OCI-LY1 (cell line): Measurements from ENCODE around the gene NUP133.

ENCODE experiments used
- H2AFZ ChIP-seq: fragments of 200-600 bp; sonication (generic), shearing (Covaris generic); 2 replicates; pipeline ENCODE4 v1.6.0; 2014; ENCODE audit warnings: antibody characterized with exemption, mild to moderate bottlenecking, low read length
- H3F3A ChIP-seq: fragments of 200-600 bp; sonication (generic), shearing (Covaris generic); 2 replicates; pipeline ENCODE4 v1.6.0; 2014; ENCODE audit warnings: mild to moderate bottlenecking, antibody characterized with exemption, low read length, moderate library complexity; ENCODE audit not compliant: insufficient read depth
- H3K27ac ChIP-seq: fragments of 200-600 bp; sonication (generic); 2 replicates; pipeline ENCODE4 v1.5.1; 2014; ENCODE audit warnings: low read length, mixed run types, mild to moderate bottlenecking, low read depth; ENCODE audit not compliant: poor library complexity, severe bottlenecking
- H3K27me3 ChIP-seq: fragments of 200-600 bp; sonication (generic); 2 replicates; pipeline ENCODE4 v1.6.0; 2014; ENCODE audit warnings: antibody characterized with exemption, mild to moderate bottlenecking, low read length, moderate library complexity; ENCODE audit not compliant: insufficient read depth
- H3K36me3 ChIP-seq: fragments of 200-600 bp; sonication (generic); 2 replicates; pipeline ENCODE4 v1.6.1; 2014; ENCODE audit warnings: mild to moderate bottlenecking, antibody characterized with exemption, low read length, moderate library complexity, mixed read lengths; ENCODE audit not compliant: insufficient read depth
- H3K4me1 ChIP-seq: fragments of 200-600 bp; sonication (generic); 2 replicates; pipeline ENCODE4 v1.5.1; 2014; ENCODE audit warnings: mild to moderate bottlenecking, low read length, moderate library complexity; ENCODE audit not compliant: insufficient read depth, severe bottlenecking
- H3K4me2 ChIP-seq: fragments of 200-600 bp; sonication (generic), shearing (Covaris generic); 2 replicates; pipeline ENCODE4 v1.6.1; 2014; ENCODE audit warnings: low read length
- H3K4me3 ChIP-seq: fragments of 200-600 bp; sonication (generic); 2 replicates; pipeline ENCODE4 v1.5.1; 2014; ENCODE audit warnings: low read length, low read depth, mild to moderate bottlenecking, mixed read lengths; ENCODE audit not compliant: poor library complexity, severe bottlenecking
- H3K79me2 ChIP-seq: fragments of 200-600 bp; shearing (Covaris generic); 2 replicates; pipeline ENCODE4 v1.6.1; 2016; ENCODE audit warnings: mixed run types, low read length, mixed read lengths; ENCODE audit not compliant: insufficient read depth
- H3K9ac ChIP-seq: fragments of 200-600 bp; sonication (generic), shearing (Covaris generic); 2 replicates; pipeline ENCODE4 v1.6.1; 2014; ENCODE audit warnings: mild to moderate bottlenecking, low read length, mixed read lengths
- H3K9me2 ChIP-seq: fragments of 200-600 bp; sonication (generic), shearing (Covaris generic); 2 replicates; pipeline ENCODE4 v1.6.1; 2014; ENCODE audit warnings: low read depth, mild to moderate bottlenecking, low read length, mixed read lengths
- H3K9me3 ChIP-seq: fragments of 200-600 bp; shearing (Covaris generic); 2 replicates; pipeline ENCODE4 v1.6.1; 2014; ENCODE audit warnings: low read length, mixed read lengths
- H4K20me1 ChIP-seq: fragments of 200-600 bp; sonication (generic), shearing (Covaris generic); 2 replicates; pipeline ENCODE4 v1.6.0; 2016; ENCODE audit warnings: mild to moderate bottlenecking, low read length; ENCODE audit not compliant: insufficient read depth
- EZH2 ChIP-seq: fragments of 200-600 bp; sonication (generic), shearing (Covaris generic); IDR thresholded peaks from 2 replicates; pipeline ENCODE4 v1.8.0; 2017; ENCODE audit warnings: borderline replicate concordance, mixed run types, mild to moderate bottlenecking, antibody characterized with exemption, low read length, moderate library complexity, mixed read lengths
- TF ChIP-seq, protein P1 (sequence below): fragments of 200-600 bp; sonication (generic), shearing (Covaris generic); IDR thresholded peaks from 2 replicates; pipeline ENCODE4 v1.5.1; 2017; ENCODE audit warnings: mild to moderate bottlenecking, antibody characterized with exemption, low read length, moderate library complexity, mixed read lengths

NUP133 gene

DNA sequence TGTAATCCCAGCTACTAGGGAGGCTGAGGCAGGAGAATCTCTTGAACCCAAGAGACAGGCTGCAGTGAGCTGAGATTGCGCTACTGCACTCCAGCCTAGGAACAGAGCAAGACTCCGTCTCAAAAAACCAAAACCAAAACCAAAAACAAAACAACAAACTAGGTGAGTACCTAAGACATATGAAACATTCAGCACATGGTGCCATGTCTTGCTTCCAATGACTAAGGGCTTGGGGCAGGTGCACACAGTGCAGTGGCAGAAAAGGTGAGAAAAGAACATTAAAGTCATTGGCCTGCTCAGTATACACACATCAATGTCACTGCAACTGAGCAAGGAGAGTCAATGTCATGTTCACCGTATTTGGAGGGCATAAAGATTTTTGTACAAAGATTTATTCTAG lies 70.1 kb downstream of the NUP133 start:
- H3K36me3 ChIP-seq: peaks cover 25% of the 10 kb centered on the region
- H3K27ac ChIP-seq: no peak overlapping the region
- no peak overlapping the region for H3K9ac ChIP-seq
- H3K9me3 ChIP-seq: no peaks in the 10 kb centered on the region
- no peaks in the 10 kb centered on the region for H3K9me2 ChIP-seq
- no peaks in the 10 kb centered on the region for H3K79me2 ChIP-seq
- no peaks in the 10 kb centered on the region for H4K20me1 ChIP-seq
- H3K27me3 ChIP-seq: no peaks in the 10 kb centered on the region
- H3F3A ChIP-seq: no peaks in the 10 kb centered on the region
- no peak overlapping the region for H2AFZ ChIP-seq
- no peak overlapping the region for H3K4me2 ChIP-seq
- no peak overlapping the region for H3K4me3 ChIP-seq
- TF ChIP-seq EZH2: no peak
- TF ChIP-seq, protein P1, sequence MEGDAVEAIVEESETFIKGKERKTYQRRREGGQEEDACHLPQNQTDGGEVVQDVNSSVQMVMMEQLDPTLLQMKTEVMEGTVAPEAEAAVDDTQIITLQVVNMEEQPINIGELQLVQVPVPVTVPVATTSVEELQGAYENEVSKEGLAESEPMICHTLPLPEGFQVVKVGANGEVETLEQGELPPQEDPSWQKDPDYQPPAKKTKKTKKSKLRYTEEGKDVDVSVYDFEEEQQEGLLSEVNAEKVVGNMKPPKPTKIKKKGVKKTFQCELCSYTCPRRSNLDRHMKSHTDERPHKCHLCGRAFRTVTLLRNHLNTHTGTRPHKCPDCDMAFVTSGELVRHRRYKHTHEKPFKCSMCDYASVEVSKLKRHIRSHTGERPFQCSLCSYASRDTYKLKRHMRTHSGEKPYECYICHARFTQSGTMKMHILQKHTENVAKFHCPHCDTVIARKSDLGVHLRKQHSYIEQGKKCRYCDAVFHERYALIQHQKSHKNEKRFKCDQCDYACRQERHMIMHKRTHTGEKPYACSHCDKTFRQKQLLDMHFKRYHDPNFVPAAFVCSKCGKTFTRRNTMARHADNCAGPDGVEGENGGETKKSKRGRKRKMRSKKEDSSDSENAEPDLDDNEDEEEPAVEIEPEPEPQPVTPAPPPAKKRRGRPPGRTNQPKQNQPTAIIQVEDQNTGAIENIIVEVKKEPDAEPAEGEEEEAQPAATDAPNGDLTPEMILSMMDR: no peak
- no peaks in the 10 kb centered on the region for H3K4me1 ChIP-seq

DNA sequence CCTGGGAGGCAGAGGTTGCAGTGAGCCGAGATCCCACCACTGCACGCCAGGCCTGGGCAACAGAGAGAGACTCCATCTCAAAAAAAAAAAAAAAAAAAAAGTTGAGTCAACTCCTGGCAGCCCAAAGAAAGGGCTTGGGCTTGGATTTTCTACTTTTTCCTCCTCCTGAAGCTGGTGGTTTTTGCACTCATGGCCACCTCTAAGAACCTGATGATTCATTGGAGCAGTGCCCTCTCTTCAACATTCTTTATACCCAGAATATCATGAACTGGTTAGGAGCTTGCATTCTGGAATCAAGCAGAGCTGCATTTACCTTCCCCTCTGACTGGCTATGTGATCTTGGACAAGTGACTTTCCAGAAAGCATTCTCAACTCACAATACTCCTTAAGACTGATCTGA lies 70.7 kb downstream of the NUP133 start:
- Histone ChIP-seq H3K79me2 (no peaks in the 10 kb centered on the region), H3K9ac (no peak overlapping the region), H3K27ac (no peak overlapping the region), H4K20me1 (no peaks in the 10 kb centered on the region), H3K4me3 (no peak overlapping the region), H3F3A (no peaks in the 10 kb centered on the region), H3K9me3 (no peaks in the 10 kb centered on the region), H2AFZ (no peak overlapping the region), H3K9me2 (no peaks in the 10 kb centered on the region), H3K4me1 (no peaks in the 10 kb centered on the region), H3K4me2 (no peak overlapping the region), H3K36me3 (peaks cover 25% of the 10 kb centered on the region), H3K27me3 (no peaks in the 10 kb centered on the region)
- TF ChIP-seq, protein P1: no peak
- TF ChIP-seq EZH2: no peak

DNA sequence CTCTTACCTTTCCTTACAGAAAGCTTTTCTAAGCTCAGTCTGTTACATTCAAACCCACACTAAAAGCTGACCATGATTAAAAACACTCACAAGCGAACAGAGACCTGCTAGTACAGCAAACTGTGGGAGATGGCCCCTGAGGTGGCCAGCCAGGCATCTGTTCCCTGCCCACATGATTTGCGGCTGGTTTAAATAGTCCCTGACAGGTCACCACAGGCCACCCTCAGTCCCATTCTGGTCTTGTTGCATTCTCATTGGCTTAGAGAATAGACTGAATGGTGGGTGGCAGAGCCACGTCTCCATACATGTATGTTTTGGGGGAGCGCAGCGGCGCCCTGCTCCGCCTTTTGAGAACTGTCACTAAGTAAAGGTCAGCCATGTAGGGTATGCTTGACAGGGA lies 71.9 kb downstream of the NUP133 start:
- H3K9me3 ChIP-seq: no peaks in the 10 kb centered on the region
- H3K27ac ChIP-seq: no peak overlapping the region
- H3K79me2 ChIP-seq: no peaks in the 10 kb centered on the region
- peaks cover 14% of the 10 kb centered on the region for H3K36me3 ChIP-seq
- H3K4me3 ChIP-seq: no peak overlapping the region
- no peaks in the 10 kb centered on the region for H3K4me1 ChIP-seq
- TF ChIP-seq, protein P1: no peak
- no peak for TF ChIP-seq EZH2
- H3K27me3 ChIP-seq: no peaks in the 10 kb centered on the region
- H3K9ac ChIP-seq: no peak overlapping the region
- no peaks in the 10 kb centered on the region for H4K20me1 ChIP-seq
- H2AFZ ChIP-seq: no peak overlapping the region
- H3K4me2 ChIP-seq: no peak overlapping the region
- H3F3A ChIP-seq: no peaks in the 10 kb centered on the region
- H3K9me2 ChIP-seq: no peaks in the 10 kb centered on the region
